ENCODE results near the gene FGFR4. TPM values are rescaled to one million over a fixed set of nuclear protein-coding genes. Genes with fewer than 3 reads are reported as not detected.

FGFR4 gene
- total and polyA plus RNA-seq, 2 donors (not counting 1 experiment from before 2014, with no cell fraction given) = 1.2 to 2.7 TPM

- DNase-seq (no peak), ATAC-seq (ENCODE audit: low read depth) (no peak)
- H2AFZ ChIP-seq (ENCODE audit: insufficient read depth, low read depth, low read length, poor library complexity, severe bottlenecking) = no peak overlapping the region
- 88% methylated on average over 2 of the region's 5 CpGs for whole genome bisulfite sequencing (ENCODE audit: insufficient coverage)
- no peak overlapping the region for H3K4me2 ChIP-seq (replicated peaks; ENCODE audit: low read depth, low read length, poor library complexity, severe bottlenecking)
- no peaks in the 10 kb centered on the region for H3K79me2 ChIP-seq (ENCODE audit: control insufficient read depth, insufficient read depth, low read length)
- peaks cover 0 to 4% (median 0%) of the 10 kb centered on the region in 3 donors for H3K9me3 ChIP-seq (ENCODE audit: control extremely low read depth in 1 of 3, control insufficient read depth in 2 of 3, insufficient read depth in 1 of 3, low read length in 2 of 3)
- POLR2A ChIA-PET = no interaction called here
- H3K27me3 Mint-ChIP-seq = no peaks in the 10 kb centered on the region
- peak overlapping the region; percentile 17 for H3K27ac Mint-ChIP-seq
- H3K4me3 ChIP-seq (ENCODE audit: control extremely low read depth in 1 of 5, extremely low read depth in 1 of 5, insufficient read depth in 1 of 5, low read depth in 2 of 5, low read length in 4 of 5) = no peak overlapping the region
- H3K9me3 Mint-ChIP-seq (ENCODE audit: insufficient read depth) = no peaks in the 10 kb centered on the region
- no peak overlapping the region for H3K27ac ChIP-seq (ENCODE audit: low read length in 2 of 2)
- H3K4me1 Mint-ChIP-seq = peaks cover 35% of the 10 kb centered on the region
- no peak for TF ChIP-seq EZH2 (IDR thresholded peaks at IDR 0.05; ENCODE audit: borderline replicate concordance, insufficient read depth, low read depth, low read length, poor library complexity, severe bottlenecking)
- no peak for TF ChIP-seq CTCF (IDR thresholded peaks at IDR 0.05)
- CTCF ChIA-PET = interaction anchor here (0.6 to 1.2 kb wide), 3 partner anchors 12 to 45 kb away, joined by 3 to 4 read pairs (median 4); no protein-coding TSS in a partner anchor
- intact Hi-C loops (cut with micrococcal nuclease) = no loop called here
- no peak overlapping the region for H3K4me3 Mint-ChIP-seq
- no peak overlapping the region for H3K9ac ChIP-seq (ENCODE audit: low read length)
- H4K20me1 ChIP-seq (ENCODE audit: control insufficient read depth, insufficient read depth, low read length, poor library complexity, severe bottlenecking) = no peaks in the 10 kb centered on the region
- no peaks in the 10 kb centered on the region for H3K27me3 ChIP-seq (replicated peaks in 1 of 4; ENCODE audit: control extremely low read depth in 1 of 4, control insufficient read depth in 3 of 4, insufficient read depth in 4 of 4, low read length in 3 of 4)
- H3K36me3 ChIP-seq (replicated peaks in 1 of 2; ENCODE audit: control extremely low read depth in 1 of 2, control insufficient read depth in 1 of 2, extremely low read depth in 1 of 2, insufficient read depth in 2 of 2, low read length in 1 of 2) = peaks cover 0 to 21% of the 10 kb centered on the region in 2 experiments
- peaks cover 24 to 40% of the 10 kb centered on the region in 2 donors for H3K4me1 ChIP-seq (ENCODE audit: control insufficient read depth in 2 of 2, insufficient read depth in 2 of 2, low read length in 2 of 2)
Measured at GRCh38 chr5:177067503-177067902, 19.2 kb upstream of the FGFR4 start.

- peak; percentile 65 for DNase-seq
- Histone ChIP-seq H3K4me2 (replicated peaks; ENCODE audit: low read depth, low read length, poor library complexity, severe bottlenecking) (peak overlapping the region; percentile 68), H3K36me3 (replicated peaks in 1 of 2; ENCODE audit: control extremely low read depth in 1 of 2, control insufficient read depth in 1 of 2, extremely low read depth in 1 of 2, insufficient read depth in 2 of 2, low read length in 1 of 2) (peaks cover 0 to 4% of the 10 kb centered on the region in 2 experiments), H3K9me3 (ENCODE audit: control extremely low read depth in 1 of 3, control insufficient read depth in 2 of 3, insufficient read depth in 1 of 3, low read length in 2 of 3) (peaks cover 0 to 4% (median 0%) of the 10 kb centered on the region in 3 donors), H3K27ac (ENCODE audit: low read length in 2 of 2) (peak overlapping the region; percentile 65 to 79), H4K20me1 (ENCODE audit: control insufficient read depth, insufficient read depth, low read length, poor library complexity, severe bottlenecking) (no peaks in the 10 kb centered on the region), H3K4me3 (ENCODE audit: control extremely low read depth in 1 of 5, extremely low read depth in 1 of 5, insufficient read depth in 1 of 5, low read depth in 2 of 5, low read length in 4 of 5) (peak overlapping the region in 1 of 5 experiments; percentile 24), H3K9ac (ENCODE audit: low read length) (peak overlapping the region; percentile 47), H3K27me3 (replicated peaks in 1 of 4; ENCODE audit: control extremely low read depth in 1 of 4, control insufficient read depth in 3 of 4, insufficient read depth in 4 of 4, low read length in 3 of 4) (no peaks in the 10 kb centered on the region), H2AFZ (ENCODE audit: insufficient read depth, low read depth, low read length, poor library complexity, severe bottlenecking) (no peak overlapping the region), H3K79me2 (ENCODE audit: control insufficient read depth, insufficient read depth, low read length) (no peaks in the 10 kb centered on the region), H3K4me1 (ENCODE audit: control insufficient read depth in 2 of 2, insufficient read depth in 2 of 2, low read length in 2 of 2) (peaks cover 25 to 38% of the 10 kb centered on the region in 2 donors)
- ChIA-PET CTCF (interaction anchor here (0.6 to 7.3 kb wide), 13 partner anchors 9 to 410 kb away, joined by 3 to 82 read pairs (median 6); partner anchors contain the start of genes FGFR4 and ZNF346), POLR2A (interaction anchor here (0.5 to 0.7 kb wide), 2 partner anchors 145 to 333 kb away, joined by 3 to 6 read pairs; no protein-coding TSS in a partner anchor)
- peak; percentile 44 for ATAC-seq (ENCODE audit: low read depth)
- peaks cover 39% of the 10 kb centered on the region for H3K4me1 Mint-ChIP-seq
- TF ChIP-seq CTCF (IDR thresholded peaks at IDR 0.05) = no peak
- TF ChIP-seq EZH2 (IDR thresholded peaks at IDR 0.05; ENCODE audit: borderline replicate concordance, insufficient read depth, low read depth, low read length, poor library complexity, severe bottlenecking) = no peak
- no peaks in the 10 kb centered on the region for H3K27me3 Mint-ChIP-seq
- H3K4me3 Mint-ChIP-seq = peak overlapping the region; percentile 72
- H3K27ac Mint-ChIP-seq = peak overlapping the region; percentile 86
- WGBS (ENCODE audit: insufficient coverage) = 82% methylated on average over 2 of the region's 6 CpGs
- H3K9me3 Mint-ChIP-seq (ENCODE audit: insufficient read depth) = no peaks in the 10 kb centered on the region
- intact Hi-C loops (cut with micrococcal nuclease) = loop anchor here (2.0 kb wide), 1 partner anchor 48 kb away; the partner anchor contains the start of gene ZNF346
Measured at GRCh38 chr5:177070536-177071191, 16.1 kb upstream of the FGFR4 start.

All from B cell (primary cell).